Measurements from ENCODE around the gene DTL.

- no peak for TF ChIP-seq CTCF (conservative IDR thresholded peaks at IDR 0.05; ENCODE audit: low read length)
- TF ChIP-seq EZH2phosphoT487 (IDR thresholded peaks at IDR 0.05; ENCODE audit: borderline replicate concordance, low read depth, low read length): no peak
Measured at GRCh38 chr1:212044851-212045250, 9.3 kb downstream of the DTL start.

Measured in OCI-LY7 (cell line).